Eye (tissue), 1 donor: Measurements from ENCODE around the gene CADPS.
"Not testable (repeated sequence)": the region's sequence is repeated elsewhere in the genome, so short reads cannot be mapped to it uniquely, and the experiment has no call there.

Experiments
- DNase-seq: peaks from one replicate; pipeline ENCODE4 v3.0.0-alpha.2; 2015

CADPS gene

GRCh38 chr3:62585861-62586260, 289.4 kb downstream of the CADPS start:
- no peak for DNase-seq

- DNase-seq: no peak
Measured at GRCh38 chr3:62584636-62585035, 290.6 kb downstream of the CADPS start.

- no peak for DNase-seq
Measured at GRCh38 chr3:62582495-62583172, 292.6 kb downstream of the CADPS start.

- DNase-seq: not testable (repeated sequence)
Measured at GRCh38 chr3:62580485-62580884, 294.7 kb downstream of the CADPS start.

- DNase-seq: no peak
Measured at GRCh38 chr3:62577153-62577552, 298.1 kb downstream of the CADPS start.

- no peak for DNase-seq
Measured at GRCh38 chr3:62574266-62574898, 300.8 kb downstream of the CADPS start.

- no peak for DNase-seq
Measured at GRCh38 chr3:62571916-62572315, 303.3 kb downstream of the CADPS start.

- no peak for DNase-seq
Measured at GRCh38 chr3:62570888-62571287, 304.3 kb downstream of the CADPS start.

GRCh38 chr3:62569609-62570008, 305.6 kb downstream of the CADPS start:
- no peak for DNase-seq

- DNase-seq: no peak
Measured at GRCh38 chr3:62567097-62568021, 307.9 kb downstream of the CADPS start.

GRCh38 chr3:62566022-62566557, 309.1 kb downstream of the CADPS start:
- no peak for DNase-seq

GRCh38 chr3:62562596-62562995, 312.6 kb downstream of the CADPS start:
- no peak for DNase-seq

GRCh38 chr3:62562017-62562416, 313.2 kb downstream of the CADPS start:
- DNase-seq: no peak

GRCh38 chr3:62559831-62560445, 315.3 kb downstream of the CADPS start:
- peak; percentile 43 for DNase-seq

GRCh38 chr3:62558549-62559112, 316.6 kb downstream of the CADPS start:
- peak; percentile 83 for DNase-seq

GRCh38 chr3:62557983-62558382, 317.2 kb downstream of the CADPS start:
- DNase-seq: no peak

- no peak for DNase-seq
Measured at GRCh38 chr3:62557450-62557849, 317.8 kb downstream of the CADPS start.

- no peak for DNase-seq
Measured at GRCh38 chr3:62556121-62556815, 318.9 kb downstream of the CADPS start.

- DNase-seq: peak; percentile 4
Measured at GRCh38 chr3:62554264-62554799, 320.9 kb downstream of the CADPS start.

- no peak for DNase-seq
Measured at GRCh38 chr3:62553811-62554210, 321.4 kb downstream of the CADPS start.

- no peak for DNase-seq
Measured at GRCh38 chr3:62551556-62551955, 323.7 kb downstream of the CADPS start.

- DNase-seq: no peak
Measured at GRCh38 chr3:62550439-62550838, 324.8 kb downstream of the CADPS start.
